NCI-H69 (cell line): Measurements from ENCODE around the gene STAMBPL1.
"Not testable (repeated sequence)": the region's sequence is repeated elsewhere in the genome, so short reads cannot be mapped to it uniquely, and the experiment has no call there.

ENCODE experiments used
- DNase-seq: peaks from one replicate; lab custom pipeline; 2025; lab: John Stamatoyannopoulos, UW

Gene STAMBPL1

DNA sequence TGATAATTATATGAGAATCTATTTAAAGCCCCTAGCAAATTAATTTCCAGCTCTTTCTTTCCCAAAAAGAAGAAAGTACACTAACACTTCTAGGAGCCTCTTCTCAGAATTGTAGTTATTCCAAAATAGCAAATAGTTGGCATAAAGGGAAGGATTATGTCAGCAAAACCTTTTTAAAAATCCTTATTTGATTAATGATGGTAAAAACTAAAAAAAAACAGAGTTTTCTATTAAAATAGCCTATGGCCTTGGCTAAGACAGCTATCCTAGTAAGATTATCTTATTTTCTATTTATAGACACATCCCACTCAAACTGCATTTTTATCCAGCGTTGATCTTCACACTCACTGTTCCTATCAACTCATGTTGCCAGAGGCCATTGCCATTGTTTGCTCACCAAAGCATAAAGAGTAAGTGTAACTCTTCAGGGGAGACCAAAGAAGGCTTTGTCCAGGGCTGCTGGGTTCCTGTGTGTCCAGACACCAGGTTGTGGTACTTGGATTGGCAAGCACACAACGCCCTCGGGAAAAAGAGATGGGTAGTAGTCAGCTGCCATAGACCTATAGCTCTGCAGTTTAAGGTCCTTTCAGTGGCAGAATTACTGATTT, 41.0 kb downstream of the STAMBPL1 start:
- peak; percentile 84 for DNase-seq

GRCh38 chr10:88922041-88922440, 42.0 kb downstream of the STAMBPL1 start:
- DNase-seq = peak; percentile 14

DNA sequence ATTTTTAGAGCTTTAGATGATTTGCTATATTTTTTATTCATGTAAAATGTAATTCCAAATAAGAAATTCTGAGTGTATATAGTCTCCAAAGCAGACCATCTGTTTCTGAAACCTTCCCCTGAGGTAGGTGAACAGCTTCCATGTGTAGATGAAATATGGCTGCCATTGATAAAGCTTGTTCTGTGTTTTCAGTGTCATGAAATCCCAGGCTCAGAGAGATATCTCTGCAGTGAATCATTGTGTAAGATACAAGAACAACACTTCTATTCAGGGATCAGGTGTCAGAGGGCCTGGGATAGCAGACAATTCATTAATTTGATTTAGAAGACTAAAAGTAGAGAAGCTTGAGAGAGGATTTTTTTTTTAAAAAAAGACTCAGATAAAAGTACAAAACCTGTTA, 43.5 kb downstream of the STAMBPL1 start:
- no peak for DNase-seq

DNA sequence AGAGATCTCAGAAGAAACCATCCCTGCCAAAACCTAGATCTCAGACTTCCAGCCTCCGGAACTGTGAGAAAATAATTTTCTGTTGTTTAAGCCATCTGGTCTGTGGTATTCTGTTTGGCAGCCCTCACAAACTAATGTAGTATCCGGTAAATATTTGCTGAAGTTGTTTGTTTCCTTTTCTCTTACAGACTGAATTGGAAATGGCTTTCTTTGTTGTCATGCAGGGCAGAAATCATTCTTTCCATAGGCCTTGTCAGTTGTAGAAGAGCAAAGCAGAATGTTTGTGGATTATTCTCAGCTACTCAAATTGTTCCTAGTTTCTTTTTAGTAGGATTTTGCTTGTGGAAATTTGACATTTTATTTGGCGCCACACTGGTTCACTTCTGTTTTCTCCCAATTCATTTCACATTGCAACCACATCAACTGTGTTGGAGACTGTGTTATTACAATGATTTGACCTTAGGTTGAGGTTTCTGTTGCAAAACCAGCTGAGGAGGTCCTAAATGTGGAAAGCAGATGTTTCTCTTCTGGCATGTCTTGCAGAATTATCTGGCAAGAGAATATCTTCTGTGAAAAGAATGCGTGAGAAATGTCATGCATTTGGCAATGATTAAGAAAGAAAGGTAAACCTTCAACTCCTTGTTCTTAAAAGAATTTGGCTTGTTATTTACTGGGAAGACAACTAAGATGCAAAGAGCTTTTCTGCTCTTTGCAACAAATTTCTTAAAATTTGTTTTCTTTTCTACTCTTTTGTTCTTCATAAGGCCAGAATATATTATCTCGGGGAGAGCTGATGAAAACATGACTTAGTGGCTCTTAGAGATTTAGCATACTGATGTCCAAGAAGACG, 46.7 kb downstream of the STAMBPL1 start:
- no peak for DNase-seq

GRCh38 chr10:88927416-88927690, 47.3 kb downstream of the STAMBPL1 start:
- no peak for DNase-seq

GRCh38 chr10:88928254-88928653, 48.2 kb downstream of the STAMBPL1 start:
- no peak for DNase-seq

GRCh38 chr10:88931548-88931947, 51.5 kb downstream of the STAMBPL1 start:
- no peak for DNase-seq

GRCh38 chr10:88932029-88932428, 52.0 kb downstream of the STAMBPL1 start:
- DNase-seq = not testable (repeated sequence)

DNA sequence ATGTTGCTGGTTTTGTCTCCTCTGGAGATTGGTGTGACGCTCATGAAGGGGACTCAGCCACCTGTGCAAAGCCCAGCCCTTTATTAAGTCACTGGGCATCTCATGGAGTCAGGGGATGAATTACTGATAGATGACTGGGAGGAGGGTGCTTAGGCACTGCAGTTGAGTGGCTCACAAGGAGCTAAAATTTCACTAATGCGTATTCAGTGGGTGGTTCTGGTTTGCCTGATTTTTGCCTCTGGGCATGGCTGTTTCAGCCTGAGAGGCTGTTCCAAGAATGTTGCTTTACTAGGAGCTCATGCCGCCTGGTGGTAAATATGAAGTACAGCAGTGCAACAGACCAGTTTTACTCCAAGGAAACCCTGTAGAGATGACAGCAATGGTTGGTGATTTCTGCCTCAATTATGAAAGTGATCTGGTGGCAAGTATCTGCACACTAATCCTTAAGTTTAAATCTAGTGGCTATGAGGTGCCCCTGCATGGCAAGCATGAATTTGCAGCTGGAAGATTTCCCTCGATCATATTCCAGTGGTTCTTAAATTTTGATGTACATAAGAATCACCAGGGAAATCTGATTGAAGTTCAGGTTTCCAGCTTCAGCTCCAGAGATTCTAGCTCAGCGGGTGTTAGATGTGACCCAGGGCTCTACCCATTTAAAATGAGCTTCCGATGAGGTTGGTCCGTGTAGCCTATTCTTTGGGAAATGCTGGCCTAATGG, 52.7 kb downstream of the STAMBPL1 start:
- DNase-seq = peak; percentile 93

DNA sequence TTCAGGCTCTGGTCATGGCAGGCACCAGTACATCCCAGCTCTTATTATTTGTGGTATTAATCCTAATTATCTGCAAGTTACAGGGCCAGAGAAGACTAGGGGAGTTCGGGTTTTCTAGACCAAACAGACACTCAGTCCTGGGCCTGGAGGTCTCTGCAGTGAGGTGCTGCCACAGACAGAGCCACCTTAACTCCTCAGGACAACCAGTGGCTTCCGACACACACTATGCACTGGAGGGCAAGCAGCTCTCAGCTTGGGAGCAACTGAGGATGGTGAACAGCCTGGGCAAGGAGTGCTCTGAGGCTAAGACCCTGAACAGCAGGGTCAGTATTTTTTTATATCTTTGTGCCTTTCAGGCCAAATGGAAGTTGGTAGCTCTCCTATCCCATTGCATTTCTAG, 53.5 kb downstream of the STAMBPL1 start:
- DNase-seq = no peak

DNA sequence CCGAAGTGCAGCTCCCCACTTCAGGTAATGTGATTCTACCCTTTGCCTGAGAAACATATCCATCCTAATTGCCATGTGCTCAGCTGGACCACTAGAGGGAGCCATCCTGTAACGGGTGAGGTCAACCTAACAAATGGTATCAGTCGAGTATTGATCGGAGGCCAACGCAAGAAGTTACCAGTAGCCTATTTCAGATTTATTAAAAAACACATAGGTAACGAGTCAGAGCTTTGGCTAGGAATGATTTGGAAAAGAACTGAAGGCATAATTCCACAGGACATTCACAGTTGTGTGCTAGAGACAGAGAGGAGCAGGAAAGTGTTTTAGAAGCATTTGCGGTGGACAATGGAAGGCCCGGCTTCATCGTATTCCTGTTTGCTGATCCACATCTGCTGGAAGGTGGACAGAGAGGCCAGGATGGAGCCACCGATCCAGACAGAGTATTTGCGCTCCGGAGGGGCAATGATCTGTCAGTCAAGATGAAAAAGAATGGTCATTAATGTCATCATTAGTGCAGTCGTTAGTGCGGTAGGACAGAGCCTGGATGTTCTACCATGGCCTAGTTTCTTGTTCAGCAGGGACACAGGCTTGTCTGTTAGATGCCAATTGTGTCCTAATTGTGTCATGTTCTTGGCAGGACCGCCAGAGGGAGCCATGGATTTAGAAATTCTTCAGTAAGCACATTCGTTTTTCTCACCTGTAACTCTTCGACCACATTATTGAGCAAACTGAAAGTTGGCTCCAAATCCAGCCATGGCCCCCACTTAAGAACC, 55.0 kb downstream of the STAMBPL1 start:
- DNase-seq = peak; percentile 72

DNA sequence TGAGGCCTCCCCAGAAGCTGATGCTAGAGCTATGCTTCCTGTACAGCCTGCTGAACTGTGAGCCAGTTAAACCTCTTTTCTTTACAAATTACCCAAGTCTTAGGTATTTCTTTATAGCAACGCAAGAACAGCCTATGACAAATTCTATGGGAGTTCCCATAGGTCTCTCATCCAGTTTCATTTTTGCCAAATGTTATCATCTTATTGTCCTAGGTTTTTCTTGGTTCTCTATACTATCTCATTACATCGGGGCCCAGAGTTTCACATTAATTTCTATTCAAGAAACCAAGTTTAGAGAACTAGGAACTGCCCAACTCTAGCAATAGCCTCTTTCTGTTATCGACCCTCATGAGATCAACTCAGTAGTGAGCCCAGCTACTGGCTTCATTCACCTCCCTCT, 56.6 kb downstream of the STAMBPL1 start:
- no peak for DNase-seq

DNA sequence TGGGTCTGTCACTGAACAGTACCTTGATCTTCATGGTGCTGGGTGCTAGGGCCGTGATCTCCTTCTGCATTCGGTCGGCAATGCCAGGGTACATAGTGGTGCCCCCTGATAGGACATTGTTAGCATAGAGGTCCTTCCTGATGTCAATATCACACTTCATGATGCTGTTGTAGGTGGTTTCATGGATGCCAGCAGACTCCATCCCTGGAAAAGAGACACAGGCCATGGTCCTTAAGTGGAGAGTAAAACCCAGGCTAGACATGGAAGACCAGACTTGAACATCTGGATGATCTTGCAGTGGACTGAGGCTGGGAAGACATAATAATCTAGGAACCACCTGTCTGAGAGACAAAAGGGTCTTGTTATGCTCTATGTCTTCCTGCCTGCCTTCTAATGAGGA, 58.0 kb downstream of the STAMBPL1 start:
- no peak for DNase-seq

- no peak for DNase-seq
Measured at GRCh38 chr10:88938938-88939337, 58.9 kb downstream of the STAMBPL1 start.

GRCh38 chr10:88941026-88941425, 61.0 kb downstream of the STAMBPL1 start:
- DNase-seq = no peak

DNA sequence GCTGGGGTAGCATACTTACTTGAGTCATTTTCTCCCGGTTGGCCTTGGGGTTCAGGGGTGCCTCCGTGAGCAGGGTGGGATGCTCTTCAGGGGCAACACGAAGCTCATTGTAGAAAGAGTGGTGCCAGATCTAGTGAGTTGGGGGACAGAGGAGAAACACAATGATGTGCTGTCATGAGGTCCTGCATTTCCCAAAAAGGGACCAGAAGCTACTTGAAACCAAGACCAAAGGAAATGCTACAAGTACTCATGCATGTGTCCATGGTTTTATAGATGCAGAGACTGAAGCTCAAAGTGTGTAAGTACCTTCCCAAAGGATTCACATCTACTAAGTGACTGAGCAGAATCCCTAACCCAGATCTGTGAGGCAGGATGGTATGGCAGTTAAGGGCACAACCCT, 63.7 kb downstream of the STAMBPL1 start:
- DNase-seq = no peak

DNA sequence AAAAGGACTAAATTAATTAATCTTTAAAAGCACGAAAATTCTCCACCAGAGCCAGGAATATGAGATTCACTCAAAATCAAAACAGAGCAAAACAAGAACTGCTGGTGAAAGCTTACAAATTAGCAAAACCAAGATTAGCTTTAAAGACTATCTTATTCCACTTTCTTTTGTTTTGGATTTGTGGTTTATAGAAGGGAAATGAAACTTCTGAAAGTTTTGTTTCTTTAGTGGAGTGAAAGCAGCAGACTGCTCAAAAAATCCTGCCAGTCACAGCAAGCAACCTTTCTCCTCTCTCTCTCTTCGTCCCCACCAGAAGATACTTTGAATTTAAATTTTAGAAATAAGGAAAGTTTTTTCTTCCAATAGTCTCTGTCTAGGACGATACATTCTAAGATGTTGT, 64.8 kb downstream of the STAMBPL1 start:
- no peak for DNase-seq

GRCh38 chr10:88946200-88946599, 66.2 kb downstream of the STAMBPL1 start:
- no peak for DNase-seq

DNA sequence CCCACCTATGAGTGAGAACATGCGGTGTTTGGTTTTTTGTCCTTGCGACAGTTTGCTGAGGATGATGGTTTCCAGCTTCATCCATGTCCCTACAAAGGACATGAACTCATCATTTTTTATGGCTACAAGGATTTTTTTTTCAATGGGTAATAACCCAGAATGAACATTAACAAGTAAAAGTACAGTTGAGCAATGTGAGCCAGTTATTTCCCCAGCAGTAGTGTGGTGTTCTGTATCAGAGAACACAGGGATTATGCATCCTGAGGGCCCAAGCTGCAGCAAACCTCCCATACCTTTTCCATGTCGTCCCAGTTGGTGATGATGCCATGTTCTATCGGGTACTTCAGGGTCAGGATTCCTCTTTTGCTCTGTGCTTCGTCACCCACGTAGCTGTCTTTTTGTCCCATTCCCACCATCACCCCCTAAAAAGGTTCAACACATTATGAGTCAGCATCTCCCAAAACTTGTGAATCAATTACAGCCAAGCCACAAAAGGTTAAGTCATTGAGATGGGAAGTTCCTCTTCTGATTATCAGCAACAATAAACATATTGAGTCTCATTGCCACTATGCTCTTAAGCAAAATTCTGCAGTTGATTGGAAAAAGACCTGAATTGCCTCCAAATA, 67.0 kb downstream of the STAMBPL1 start:
- DNase-seq = no peak

- DNase-seq = no peak
Measured at GRCh38 chr10:88949051-88949450, 69.0 kb downstream of the STAMBPL1 start.

DNA sequence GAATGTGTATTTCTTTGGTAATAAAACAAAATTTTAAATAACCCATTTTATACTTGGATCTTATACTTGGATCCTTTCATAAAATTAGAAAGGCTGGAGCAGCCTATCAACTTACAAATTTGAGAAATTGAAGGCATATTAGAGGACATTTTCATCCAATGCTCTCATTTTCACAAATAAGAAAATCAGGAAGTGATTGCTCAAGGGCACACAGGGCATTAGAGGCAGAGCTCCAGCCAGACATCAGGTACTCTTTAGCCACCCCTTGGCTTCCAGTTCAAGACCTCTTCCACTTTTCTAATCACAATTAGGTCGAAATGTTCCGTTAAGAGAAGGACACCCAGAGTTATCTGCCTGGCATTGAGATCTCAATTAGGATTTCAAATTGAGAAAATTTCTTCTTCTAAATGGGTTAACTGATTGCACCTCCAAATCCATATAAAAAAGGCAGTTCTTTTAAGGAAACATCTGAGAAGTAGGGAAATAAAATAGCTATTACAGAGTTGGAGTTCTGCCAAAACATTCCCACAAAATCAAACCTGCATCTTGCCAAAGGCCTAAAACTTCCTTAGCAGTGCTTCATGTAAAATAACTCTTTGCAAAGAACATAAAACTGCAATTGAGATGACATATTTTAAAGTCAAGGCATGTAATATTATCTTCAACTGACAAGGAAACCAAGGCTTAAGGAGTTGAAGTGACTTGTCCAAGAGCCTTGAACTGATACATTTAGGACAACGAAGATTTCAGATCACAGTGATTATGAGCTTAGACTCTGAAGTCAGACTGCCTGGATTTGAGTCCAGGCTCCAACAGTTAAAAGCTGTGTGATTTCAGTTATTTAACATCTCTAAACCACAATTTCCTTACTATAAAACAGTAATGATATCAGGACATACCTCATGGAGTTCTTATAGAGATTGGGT, 70.1 kb downstream of the STAMBPL1 start:
- no peak for DNase-seq
